Heart left ventricle (tissue), 13 donors: Measurements from ENCODE around the gene GAB2.

Source experiments
- CTCF ChIP-seq, 12 donors: fragments of 200-600 bp; sonication (generic) in 4 of 12; IDR thresholded peaks; one replicate each; pipeline versions ENCODE4 v1.5.0 to v1.8.0; 2018 to 2022; ENCODE audit warnings: antibody characterized with exemption in 12 of 12, mild to moderate bottlenecking in 5 of 12
- POLR2A ChIP-seq, 2 donors: fragments of 450-650 bp; IDR thresholded peaks; one replicate each; pipeline ENCODE4 v1.6.1; 2017; ENCODE audit warnings: antibody characterized with exemption in 2 of 2, mild to moderate bottlenecking in 2 of 2, moderate library complexity in 2 of 2
- donor health status: ischemic (EF 13 %, LVEDD 7.1; RV severe dilation, severe dysfunction).
- donor health status: DM: no; HTN: yes; CAD: no.
- donor health status: DM: no; HTN: no; CAD: no.
- donor health status: ischemic (EF 25% LVEDD 6.9; RV normal size, moderate dysfunction).
- donor health status: ischemic (EF 25% LVEDD 5.7; RV mildly dilated, moderate dysfunction).
- donor health status: ischemic (EF 35%, LVEDD 5.7; RV mildly dilated, moderate dysfunction).
- donor health status: nonischemic (EF 11% LVEDD 7.7; RV severe dilation, severe dysfunction).
- donor health status: DM: yes; HTN: yes; CAD: no.
- donor health status: PGD.
- donor health status: ischemic (EF 29% LVEDD 5.4; RV normal size, mild dysfunction).
- donor health status: nonischemic (EF 23%, LVEDD 6.1; RV moderate dilation, normal function).

GRCh38 chr11:78255919-78256318 lies 161.7 kb downstream of the GAB2 start:
- TF ChIP-seq CTCF (IDR thresholded peaks at IDR 0.05) (no peak), POLR2A (IDR thresholded peaks at IDR 0.05) (no peak)
